B cell (primary cell): ENCODE data around the gene CNTN2. TPM values are rescaled to one million over a fixed set of nuclear protein-coding genes. Genes with fewer than 3 reads are reported as not detected.

Experiments used
- ATAC-seq: fragments of 200-7000 bp; cut with Tn5 transposase; one replicate; pipeline ENCODE4 v1.10.0; 2021; ENCODE audit warnings: low read depth, mild to moderate bottlenecking, moderate number of reproducible peaks, moderate library complexity
- CTCF ChIA-PET: fragments of 350-600 bp; sonication (Branson Sonifier 250); formaldehyde crosslinking; loops from one replicate; lab custom pipeline; 2021; ENCODE audit warnings: antibody characterized with exemption, inconsistent platforms; lab: Charles Lee
- POLR2A ChIA-PET: fragments of 350-600 bp; sonication (Branson Sonifier 250); formaldehyde crosslinking; loops from one replicate; lab custom pipeline; 2021; ENCODE audit warnings: antibody characterized with exemption; lab: Charles Lee
- DNase-seq: peaks from one replicate; pipeline ENCODE4 v3.0.0; 2013
- H2AFZ ChIP-seq: 2 replicates; pipeline ENCODE4 v1.6.1; 2012; ENCODE audit warnings: mild to moderate bottlenecking, low read depth, low read length; ENCODE audit not compliant: insufficient read depth, poor library complexity, severe bottlenecking
- H3K27ac ChIP-seq, 2 donors: 1 replicate in 1 of 2; 2 replicates in 1 of 2; pipeline ENCODE4 v1.5.1; 2012 to 2013; ENCODE audit warnings: low read length in 2 of 2, mild to moderate bottlenecking in 2 of 2, moderate library complexity in 1 of 2
- H3K27me3 ChIP-seq, 4 experiments: fragments of 200-600 bp in 1 of 4; sonication (generic) in 1 of 4; replicated peaks in 1 of 4; 1 replicate in 2 of 4; 2 replicates in 2 of 4; pipeline versions ENCODE4 v1.6.1 to v1.7.0; 2013 to 2016; ENCODE audit warnings: low read length in 3 of 4, mild to moderate bottlenecking in 2 of 4, mixed read lengths in 1 of 4, moderate library complexity in 1 of 4; ENCODE audit not compliant: insufficient read depth in 4 of 4, control insufficient read depth in 3 of 4; ENCODE audit errors: control extremely low read depth in 1 of 4
- H3K36me3 ChIP-seq, 2 experiments: replicated peaks in 1 of 2; 1 replicate in 1 of 2; 2 replicates in 1 of 2; pipeline versions ENCODE4 v1.6.1 to v1.7.1; 2013; ENCODE audit warnings: low read length in 1 of 2; ENCODE audit not compliant: insufficient read depth in 2 of 2, control insufficient read depth in 1 of 2; ENCODE audit errors: control extremely low read depth in 1 of 2, extremely low read depth in 1 of 2
- H3K4me1 ChIP-seq, 2 donors: fragments of 200-600 bp in 1 of 2; sonication (generic) in 1 of 2; 1 replicate in 1 of 2; 2 replicates in 1 of 2; pipeline versions ENCODE4 v1.5.1 to v1.6.1; 2013 to 2017; ENCODE audit warnings: low read length in 2 of 2; ENCODE audit not compliant: control insufficient read depth in 2 of 2, insufficient read depth in 2 of 2
- H3K4me2 ChIP-seq: replicated peaks from 2 replicates; pipeline ENCODE3; 2012; ENCODE audit warnings: mild to moderate bottlenecking, low read depth, low read length; ENCODE audit not compliant: poor library complexity, severe bottlenecking
- H3K4me3 ChIP-seq, 5 experiments: fragments of 200-600 bp in 1 of 5; sonication (generic) in 1 of 5; 1 replicate in 3 of 5; 2 replicates in 2 of 5; pipeline versions ENCODE4 v1.5.1 to v1.7.0; 2011 to 2016; ENCODE audit warnings: low read length in 4 of 5, mild to moderate bottlenecking in 4 of 5, low read depth in 2 of 5, control low read depth in 1 of 5, moderate library complexity in 1 of 5; ENCODE audit not compliant: insufficient read depth in 1 of 5; ENCODE audit errors: control extremely low read depth in 1 of 5, extremely low read depth in 1 of 5
- H3K79me2 ChIP-seq: fragments of 200-600 bp; sonication (generic); one replicate; pipeline ENCODE4 v1.6.0; 2016; ENCODE audit warnings: low read length; ENCODE audit not compliant: control insufficient read depth, insufficient read depth
- H3K9ac ChIP-seq: fragments of 200-600 bp; sonication (generic); 2 replicates; pipeline ENCODE4 v1.6.1; 2017; ENCODE audit warnings: mild to moderate bottlenecking, low read length, moderate library complexity
- H3K9me3 ChIP-seq, 3 donors: one replicate each; pipeline versions ENCODE4 v1.6.1 to v1.7.1; 2013; ENCODE audit warnings: low read length in 2 of 3; ENCODE audit not compliant: control insufficient read depth in 2 of 3, insufficient read depth in 1 of 3; ENCODE audit errors: control extremely low read depth in 1 of 3
- H4K20me1 ChIP-seq: 2 replicates; pipeline ENCODE4 v1.6.0; 2012; ENCODE audit warnings: mild to moderate bottlenecking, low read length; ENCODE audit not compliant: insufficient read depth, control insufficient read depth, poor library complexity, severe bottlenecking
- H3K27ac Mint-ChIP-seq: one replicate; pipeline ENCODE4 v1.8.0; 2021; ENCODE audit warnings: mixed read lengths
- H3K27me3 Mint-ChIP-seq: one replicate; pipeline ENCODE4 v1.8.0; 2021; ENCODE audit warnings: mixed read lengths
- H3K4me1 Mint-ChIP-seq: one replicate; pipeline ENCODE4 v1.8.0; 2021; ENCODE audit warnings: mixed read lengths
- H3K4me3 Mint-ChIP-seq: one replicate; pipeline ENCODE4 v1.8.0; 2021; ENCODE audit warnings: mixed read lengths
- H3K9me3 Mint-ChIP-seq: one replicate; pipeline ENCODE4 v1.8.0; 2022; ENCODE audit warnings: mixed read lengths; ENCODE audit not compliant: insufficient read depth
- EZH2 ChIP-seq: IDR thresholded peaks from 2 replicates; pipeline ENCODE4 v1.6.1; 2012; ENCODE audit warnings: borderline replicate concordance, low read depth, mild to moderate bottlenecking, moderate library complexity, low read length; ENCODE audit not compliant: insufficient read depth, poor library complexity, severe bottlenecking
- intact Hi-C: fragments of 100-400 bp; cut with micrococcal nuclease; formaldehyde crosslinking; loops from one replicate; pipeline ENCODE4 v1.10.0; 2022
- polyA plus RNA-seq: library from polyadenylated mRNA; depleted of rRNA; stranded (reverse); fragments of >200 nt; gene quantifications from 2 replicates; pipeline ENCODE4 v1.2.3, GENCODE V29; 2012
- total RNA-seq, 2 donors: library from RNA; stranded (reverse); fragments of 120-200 nt in 1 of 2; gene quantifications; 1 replicate in 1 of 2; 2 replicates in 1 of 2; pipeline versions ENCODE4 v1.2.3 to v1.2.4, GENCODE V29; 2013 to 2022
- TF ChIP-seq, protein P1 (sequence below): fragments of 200-600 bp; IDR thresholded peaks from one replicate; pipeline ENCODE4 v1.8.0; 2022; ENCODE audit warnings: antibody characterized with exemption, mild to moderate bottlenecking

CNTN2 gene
- total and polyA plus RNA-seq, 2 donors (not counting 1 experiment from before 2014, with no cell fraction given) = not detected

DNA sequence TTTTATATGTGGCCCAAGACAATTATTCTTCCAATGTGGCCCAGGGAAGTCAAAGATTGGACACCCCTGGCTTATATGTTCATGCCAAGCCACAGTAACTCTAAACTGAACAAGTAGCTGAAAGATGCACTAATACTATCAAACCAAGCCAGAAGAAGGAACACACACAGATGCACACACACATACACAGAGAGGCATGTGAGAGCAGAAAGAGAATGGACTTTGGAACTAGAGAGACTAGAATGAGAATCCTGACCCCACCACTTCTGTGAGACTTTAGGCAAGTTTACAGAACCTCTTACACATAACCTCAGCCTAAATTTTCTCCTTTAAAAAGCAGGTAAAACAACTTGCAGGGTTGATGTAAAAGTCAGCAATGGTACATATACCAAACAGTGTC lies 52.4 kb downstream of the CNTN2 start:
- Mint-ChIP-seq H3K27ac (no peak overlapping the region), H3K4me3 (no peak overlapping the region), H3K9me3 (no peaks in the 10 kb centered on the region), H3K4me1 (no peaks in the 10 kb centered on the region), H3K27me3 (no peaks in the 10 kb centered on the region)
- H3K9ac ChIP-seq = no peak overlapping the region
- no peaks in the 10 kb centered on the region for H3K79me2 ChIP-seq
- ChIA-PET CTCF (interaction anchor here (1.6 kb wide), 1 partner anchor 161 kb away, joined by 8 read pairs; no protein-coding TSS in a partner anchor), POLR2A (no interaction called here)
- H3K36me3 ChIP-seq = peaks cover 38 to 90% of the 10 kb centered on the region in 2 experiments
- H3K4me3 ChIP-seq = no peak overlapping the region
- intact Hi-C loops = loop anchor here (10.0 kb wide), 1 partner anchor 1281 kb away; no protein-coding TSS in a partner anchor
- no peak overlapping the region for H2AFZ ChIP-seq
- H3K27ac ChIP-seq = no peak overlapping the region
- H3K27me3 ChIP-seq = no peaks in the 10 kb centered on the region
- ATAC-seq (no peak), DNase-seq (no peak)
- no peaks in the 10 kb centered on the region for H3K9me3 ChIP-seq
- TF ChIP-seq EZH2 = no peak
- TF ChIP-seq, protein P1, sequence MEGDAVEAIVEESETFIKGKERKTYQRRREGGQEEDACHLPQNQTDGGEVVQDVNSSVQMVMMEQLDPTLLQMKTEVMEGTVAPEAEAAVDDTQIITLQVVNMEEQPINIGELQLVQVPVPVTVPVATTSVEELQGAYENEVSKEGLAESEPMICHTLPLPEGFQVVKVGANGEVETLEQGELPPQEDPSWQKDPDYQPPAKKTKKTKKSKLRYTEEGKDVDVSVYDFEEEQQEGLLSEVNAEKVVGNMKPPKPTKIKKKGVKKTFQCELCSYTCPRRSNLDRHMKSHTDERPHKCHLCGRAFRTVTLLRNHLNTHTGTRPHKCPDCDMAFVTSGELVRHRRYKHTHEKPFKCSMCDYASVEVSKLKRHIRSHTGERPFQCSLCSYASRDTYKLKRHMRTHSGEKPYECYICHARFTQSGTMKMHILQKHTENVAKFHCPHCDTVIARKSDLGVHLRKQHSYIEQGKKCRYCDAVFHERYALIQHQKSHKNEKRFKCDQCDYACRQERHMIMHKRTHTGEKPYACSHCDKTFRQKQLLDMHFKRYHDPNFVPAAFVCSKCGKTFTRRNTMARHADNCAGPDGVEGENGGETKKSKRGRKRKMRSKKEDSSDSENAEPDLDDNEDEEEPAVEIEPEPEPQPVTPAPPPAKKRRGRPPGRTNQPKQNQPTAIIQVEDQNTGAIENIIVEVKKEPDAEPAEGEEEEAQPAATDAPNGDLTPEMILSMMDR = no peak
- H4K20me1 ChIP-seq = no peaks in the 10 kb centered on the region
- H3K4me1 ChIP-seq = no peaks in the 10 kb centered on the region
- no peak overlapping the region for H3K4me2 ChIP-seq

DNA sequence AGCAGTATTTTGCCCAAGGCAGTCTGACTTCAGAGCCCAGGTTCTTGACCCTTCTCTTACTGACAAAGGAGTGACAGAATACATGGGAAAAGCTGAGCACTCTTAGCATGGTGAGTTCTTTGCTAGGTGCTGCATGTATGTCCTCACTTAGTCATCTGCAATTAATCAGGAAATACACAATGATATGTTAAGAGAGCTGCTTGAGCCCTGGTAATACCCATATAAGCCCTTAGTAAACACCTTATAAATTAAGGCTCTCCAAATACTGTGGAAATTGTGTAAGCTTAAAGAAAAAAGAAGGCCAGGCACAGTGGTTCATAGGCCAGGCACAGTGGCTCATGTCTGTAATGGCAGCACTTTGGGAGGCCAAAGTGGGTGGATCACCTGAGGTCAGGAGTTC lies 55.2 kb downstream of the CNTN2 start:
- no peaks in the 10 kb centered on the region for H3K4me1 Mint-ChIP-seq
- Histone ChIP-seq H3K27ac (no peak overlapping the region), H3K79me2 (no peaks in the 10 kb centered on the region), H3K27me3 (no peaks in the 10 kb centered on the region), H3K9ac (no peak overlapping the region), H3K4me3 (no peak overlapping the region), H3K4me1 (no peaks in the 10 kb centered on the region), H3K9me3 (no peaks in the 10 kb centered on the region), H2AFZ (no peak overlapping the region), H3K4me2 (no peak overlapping the region), H4K20me1 (no peaks in the 10 kb centered on the region), H3K36me3 (peaks cover 31 to 90% of the 10 kb centered on the region in 2 experiments)
- no peak overlapping the region for H3K27ac Mint-ChIP-seq
- DNase-seq (no peak), ATAC-seq (no peak)
- H3K4me3 Mint-ChIP-seq = no peak overlapping the region
- H3K27me3 Mint-ChIP-seq = no peaks in the 10 kb centered on the region
- no peak for TF ChIP-seq EZH2
- TF ChIP-seq, protein P1 = no peak
- ChIA-PET CTCF (interaction anchor here (2.1 kb wide), 1 partner anchor 11 kb away, joined by 5 read pairs; no protein-coding TSS in a partner anchor), POLR2A (no interaction called here)
- no peaks in the 10 kb centered on the region for H3K9me3 Mint-ChIP-seq
- intact Hi-C loops = loop anchor here (10.0 kb wide), 1 partner anchor 1283 kb away; no protein-coding TSS in a partner anchor
